H9 (cell line): ENCODE results near the gene ATG4D. TPM values are rescaled to one million over a fixed set of nuclear protein-coding genes. Genes with fewer than 3 reads are reported as not detected.
"Not testable (repeated sequence)": the region's sequence is repeated elsewhere in the genome, so short reads cannot be mapped to it uniquely, and the experiment has no call there.

Source experiments
- DNase-seq: peaks from one replicate; pipeline ENCODE4 v3.0.0-alpha.2; 2017
- H2AFZ ChIP-seq: one replicate; pipeline ENCODE4 v1.6.1; 2013; ENCODE audit warnings: mild to moderate bottlenecking, low read length, control low read depth, moderate library complexity
- H2AK5ac ChIP-seq: 2 replicates; pipeline ENCODE4 v1.6.1; 2013; ENCODE audit warnings: low read length, control low read depth, mixed read lengths; ENCODE audit not compliant: insufficient read length
- H2BK120ac ChIP-seq: one replicate; pipeline ENCODE4 v1.6.1; 2013; ENCODE audit warnings: low read depth, mild to moderate bottlenecking, low read length, control low read depth, inconsistent platforms; ENCODE audit not compliant: poor library complexity, severe bottlenecking
- H2BK12ac ChIP-seq: 2 replicates; pipeline ENCODE4 v1.6.1; 2013; ENCODE audit warnings: low read length, control low read depth, mixed read lengths, low read depth; ENCODE audit not compliant: insufficient read length
- H2BK15ac ChIP-seq: 2 replicates; pipeline ENCODE4 v1.6.1; 2013; ENCODE audit warnings: low read depth, low read length, control low read depth
- H2BK20ac ChIP-seq: one replicate; pipeline ENCODE4 v1.6.1; 2013; ENCODE audit warnings: low read depth, mild to moderate bottlenecking, low read length, control low read depth, inconsistent platforms; ENCODE audit not compliant: poor library complexity, severe bottlenecking
- H2BK5ac ChIP-seq: 2 replicates; pipeline ENCODE4 v1.6.1; 2013; ENCODE audit warnings: low read length, control low read depth, mixed read lengths; ENCODE audit not compliant: insufficient read length
- H3K14ac ChIP-seq: 2 replicates; pipeline ENCODE4 v1.6.1; 2013; ENCODE audit warnings: low read length, control low read depth; ENCODE audit not compliant: insufficient read depth
- H3K18ac ChIP-seq: 2 replicates; pipeline ENCODE4 v1.6.1; 2013; ENCODE audit warnings: low read depth, mild to moderate bottlenecking, mixed read lengths, low read length, control low read depth; ENCODE audit not compliant: insufficient read length
- H3K23ac ChIP-seq: 2 replicates; pipeline ENCODE4 v1.6.1; 2013; ENCODE audit warnings: low read length, control low read depth, mixed read lengths, low read depth; ENCODE audit not compliant: insufficient read length
- H3K23me2 ChIP-seq: 2 replicates; pipeline ENCODE4 v1.6.1; 2013; ENCODE audit warnings: low read depth, mild to moderate bottlenecking, mixed read lengths, low read length, control low read depth; ENCODE audit not compliant: insufficient read length, poor library complexity, severe bottlenecking
- H3K27ac ChIP-seq: 2 replicates; pipeline ENCODE4 v1.5.1; 2013; ENCODE audit warnings: low read length, control low read depth, mixed read lengths, low read depth; ENCODE audit not compliant: insufficient read length
- H3K27me3 ChIP-seq: 2 replicates; pipeline ENCODE4 v1.6.1; 2013; ENCODE audit warnings: low read length, control low read depth, inconsistent platforms; ENCODE audit not compliant: insufficient read depth
- H3K4ac ChIP-seq: 2 replicates; pipeline ENCODE4 v1.6.1; 2013; ENCODE audit warnings: low read depth, mild to moderate bottlenecking, control low read depth, inconsistent platforms, low read length, moderate library complexity
- H3K4me1 ChIP-seq: 2 replicates; pipeline ENCODE4 v1.6.1; 2013; ENCODE audit warnings: low read length, control low read depth, inconsistent platforms; ENCODE audit not compliant: insufficient read depth
- H3K4me2 ChIP-seq: 2 replicates; pipeline ENCODE4 v1.6.1; 2013; ENCODE audit warnings: low read length, control low read depth, mixed read lengths; ENCODE audit not compliant: insufficient read length, insufficient read depth
- H3K56ac ChIP-seq: 2 replicates; pipeline ENCODE4 v1.6.1; 2013; ENCODE audit warnings: low read depth, mild to moderate bottlenecking, mixed read lengths, low read length, control low read depth; ENCODE audit not compliant: insufficient read length
- H3K79me1 ChIP-seq: 2 replicates; pipeline ENCODE4 v1.6.1; 2013; ENCODE audit warnings: low read depth, mild to moderate bottlenecking, moderate library complexity, low read length, control low read depth, inconsistent platforms; ENCODE audit not compliant: insufficient read depth, poor library complexity, severe bottlenecking
- H3K79me2 ChIP-seq: 2 replicates; pipeline ENCODE4 v1.6.1; 2013; ENCODE audit warnings: low read length, control low read depth, inconsistent platforms; ENCODE audit not compliant: insufficient read depth
- H3K9ac ChIP-seq: 2 replicates; pipeline ENCODE4 v1.6.1; 2013; ENCODE audit warnings: low read length, control low read depth, mixed read lengths; ENCODE audit not compliant: insufficient read length; ENCODE audit errors: extremely low read depth
- H3K9me3 ChIP-seq: one replicate; pipeline ENCODE4 v1.6.1; 2013; ENCODE audit warnings: low read depth, low read length, inconsistent platforms; ENCODE audit not compliant: control insufficient read depth
- H3T11ph ChIP-seq: one replicate; pipeline ENCODE4 v1.6.1; 2013; ENCODE audit warnings: mild to moderate bottlenecking, low read length, control low read depth, inconsistent platforms
- H4K20me1 ChIP-seq: one replicate; pipeline ENCODE4 v1.6.1; 2013; ENCODE audit not compliant: control insufficient read depth, insufficient read length, insufficient read depth
- H4K5ac ChIP-seq: 2 replicates; pipeline ENCODE4 v1.6.1; 2013; ENCODE audit warnings: low read depth, mild to moderate bottlenecking, mixed read lengths, low read length, control low read depth; ENCODE audit not compliant: insufficient read length
- H4K8ac ChIP-seq: replicated peaks from 2 replicates; pipeline ENCODE4 v1.6.1; 2013; ENCODE audit warnings: low read length, control low read depth, mixed read lengths, low read depth; ENCODE audit not compliant: insufficient read length
- H4K91ac ChIP-seq: 2 replicates; pipeline ENCODE4 v1.6.1; 2013; ENCODE audit warnings: low read depth, mild to moderate bottlenecking, moderate library complexity, mixed read lengths, low read length, control low read depth; ENCODE audit not compliant: insufficient read length
- H3K27ac Mint-ChIP-seq, 3 experiments: 2 replicates in 2 of 3; 3 replicates in 1 of 3; pipeline ENCODE4 v1.8.0; 2020 to 2021; ENCODE audit warnings: mixed read lengths in 3 of 3, mild to moderate bottlenecking in 1 of 3, moderate library complexity in 1 of 3
- H3K27me3 Mint-ChIP-seq: 2 replicates; pipeline ENCODE4 v1.8.0; 2021; ENCODE audit warnings: low read depth, mild to moderate bottlenecking, moderate library complexity, mixed read lengths
- H3K36me3 Mint-ChIP-seq, 3 experiments: 2 replicates in 2 of 3; 3 replicates in 1 of 3; pipeline ENCODE4 v1.8.0; 2020 to 2021; ENCODE audit warnings: low read depth in 3 of 3, mixed read lengths in 3 of 3; ENCODE audit not compliant: insufficient read depth in 1 of 3
- H3K4me1 Mint-ChIP-seq, 2 experiments: 2 replicates each; pipeline ENCODE4 v1.8.0; 2020; ENCODE audit warnings: mixed read lengths in 2 of 2
- H3K4me3 Mint-ChIP-seq, 2 experiments: 2 replicates in 1 of 2; 3 replicates in 1 of 2; pipeline ENCODE4 v1.8.0; 2020 to 2021; ENCODE audit warnings: mild to moderate bottlenecking in 2 of 2, mixed read lengths in 2 of 2, moderate library complexity in 1 of 2
- H3K9me3 Mint-ChIP-seq, 2 experiments: 2 replicates in 1 of 2; 3 replicates in 1 of 2; pipeline ENCODE4 v1.8.0; 2020; ENCODE audit warnings: mild to moderate bottlenecking in 2 of 2, mixed read lengths in 2 of 2, moderate library complexity in 1 of 2
- WGBS: extraction: QIAGEN DNeasy Blood & Tissue Kit; methylation state at CpG from one replicate; pipeline ENCODE4 v1.1.7; 2013; ENCODE audit warnings: missing lambda C conversion rate, low lambda C conversion rate, mixed read lengths; ENCODE audit not compliant: insufficient read length; ENCODE audit errors: extremely low coverage; 5-methylcytosine and 5-hydroxymethylcytosine counted together
- total RNA-seq: library from RNA; stranded (reverse); gene quantifications from 2 replicates; pipeline ENCODE4 v1.2.1, GENCODE V29; 2021
- TF ChIP-seq, protein P1 (sequence below): fragments of 200-600 bp; sonication (generic); conservative IDR thresholded peaks from 3 replicates; pipeline ENCODE4 v1.8.0; 2021; ENCODE audit warnings: antibody characterized with exemption, mild to moderate bottlenecking

Gene ATG4D
- total RNA-seq, 1 experiment from 2014 or later, result 55.8 TPM

DNA sequence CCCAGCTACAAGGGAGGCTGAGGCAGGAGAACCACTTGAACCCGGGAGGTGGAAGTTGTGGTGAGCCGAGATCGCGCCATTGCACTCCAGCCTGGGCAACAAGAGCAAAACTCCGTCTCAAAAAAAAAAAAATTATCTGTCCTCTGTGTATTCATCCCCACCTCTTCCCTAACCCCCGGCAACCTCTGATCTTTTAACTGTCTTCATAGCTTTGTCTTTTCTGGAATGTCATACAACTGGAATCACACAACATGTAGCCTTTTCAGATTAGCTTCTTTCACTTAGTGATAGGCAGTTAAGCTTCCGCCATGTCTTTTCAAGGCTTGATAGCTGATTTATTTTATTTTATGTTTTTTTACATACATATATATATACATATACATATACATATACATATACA, 18.1 kb upstream of the ATG4D start:
- H2BK15ac ChIP-seq, result no peak overlapping the region
- TF ChIP-seq, protein P1, sequence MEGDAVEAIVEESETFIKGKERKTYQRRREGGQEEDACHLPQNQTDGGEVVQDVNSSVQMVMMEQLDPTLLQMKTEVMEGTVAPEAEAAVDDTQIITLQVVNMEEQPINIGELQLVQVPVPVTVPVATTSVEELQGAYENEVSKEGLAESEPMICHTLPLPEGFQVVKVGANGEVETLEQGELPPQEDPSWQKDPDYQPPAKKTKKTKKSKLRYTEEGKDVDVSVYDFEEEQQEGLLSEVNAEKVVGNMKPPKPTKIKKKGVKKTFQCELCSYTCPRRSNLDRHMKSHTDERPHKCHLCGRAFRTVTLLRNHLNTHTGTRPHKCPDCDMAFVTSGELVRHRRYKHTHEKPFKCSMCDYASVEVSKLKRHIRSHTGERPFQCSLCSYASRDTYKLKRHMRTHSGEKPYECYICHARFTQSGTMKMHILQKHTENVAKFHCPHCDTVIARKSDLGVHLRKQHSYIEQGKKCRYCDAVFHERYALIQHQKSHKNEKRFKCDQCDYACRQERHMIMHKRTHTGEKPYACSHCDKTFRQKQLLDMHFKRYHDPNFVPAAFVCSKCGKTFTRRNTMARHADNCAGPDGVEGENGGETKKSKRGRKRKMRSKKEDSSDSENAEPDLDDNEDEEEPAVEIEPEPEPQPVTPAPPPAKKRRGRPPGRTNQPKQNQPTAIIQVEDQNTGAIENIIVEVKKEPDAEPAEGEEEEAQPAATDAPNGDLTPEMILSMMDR, result no peak
- no peaks in the 10 kb centered on the region for H3K36me3 Mint-ChIP-seq

DNA sequence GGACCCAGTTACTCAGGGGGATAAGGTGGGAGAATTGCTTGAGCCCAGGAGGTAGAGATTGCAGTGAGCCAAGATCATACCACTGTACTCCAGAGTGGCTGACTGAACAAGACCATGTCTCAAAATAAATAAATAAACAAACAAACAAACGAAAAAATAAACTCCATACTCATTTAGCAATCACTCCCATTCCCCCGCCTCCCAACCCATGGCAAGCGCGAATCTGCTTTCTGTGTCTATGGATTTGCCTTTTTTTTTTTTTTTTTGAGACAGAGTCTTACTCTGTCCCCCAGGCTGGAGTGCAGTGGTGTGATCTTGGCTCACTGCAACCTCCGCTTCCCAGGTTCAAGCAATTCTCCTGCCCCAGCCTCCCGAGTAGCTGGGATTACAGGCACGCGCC, 16.8 kb upstream of the ATG4D start:
- H4K20me1 ChIP-seq, result not testable (repeated sequence)

More for the DNA sequence above, 18.1 kb upstream of the ATG4D start:
- Histone ChIP-seq H3K4ac (no peak overlapping the region), H3K14ac (no peak overlapping the region), H3K9ac (no peak overlapping the region), H2BK12ac (no peak overlapping the region), H2BK20ac (no peak overlapping the region), H3K56ac (no peak overlapping the region), H3K79me1 (no peaks in the 10 kb centered on the region), H4K5ac (no peak overlapping the region), H3K27ac (no peak overlapping the region), H3K79me2 (no peaks in the 10 kb centered on the region), H3K9me3 (no peaks in the 10 kb centered on the region), H3T11ph (no peak overlapping the region), H4K20me1 (no peaks in the 10 kb centered on the region), H3K4me1 (no peaks in the 10 kb centered on the region), H2BK120ac (no peak overlapping the region), H3K27me3 (no peaks in the 10 kb centered on the region), H4K91ac (no peak overlapping the region), H4K8ac (no peak overlapping the region), H2AFZ (no peak overlapping the region), H3K18ac (no peak overlapping the region), H3K23me2 (no peaks in the 10 kb centered on the region), H3K23ac (no peak overlapping the region), H3K4me2 (no peak overlapping the region), H2BK5ac (no peak overlapping the region), H2AK5ac (no peak overlapping the region)
- WGBS, result no CpG with 5 or more reads among the region's 7 CpGs
- H3K27me3 Mint-ChIP-seq, result peaks cover 3% of the 10 kb centered on the region
- DNase-seq, result no peak
- H3K27ac Mint-ChIP-seq, result no peak overlapping the region
- no peaks in the 10 kb centered on the region for H3K9me3 Mint-ChIP-seq
- no peak overlapping the region for H3K4me3 Mint-ChIP-seq
- H3K4me1 Mint-ChIP-seq, result no peaks in the 10 kb centered on the region

More for the DNA sequence above, 16.8 kb upstream of the ATG4D start:
- not testable (repeated sequence) for H2AK5ac ChIP-seq, DNase-seq, H3K27me3 Mint-ChIP-seq, H2BK120ac ChIP-seq, H3K4me2 ChIP-seq, H3K14ac ChIP-seq, H3K27me3 ChIP-seq, H4K91ac ChIP-seq, H3K23ac ChIP-seq, H4K8ac ChIP-seq, H3K79me1 ChIP-seq, H3K18ac ChIP-seq, H3K4me1 ChIP-seq, H2BK5ac ChIP-seq, H3K4me1 Mint-ChIP-seq, H2AFZ ChIP-seq, H3K56ac ChIP-seq, H2BK12ac ChIP-seq, H4K5ac ChIP-seq, H3K79me2 ChIP-seq, H3K4me3 Mint-ChIP-seq, H2BK20ac ChIP-seq, H3K9me3 ChIP-seq, H3K27ac Mint-ChIP-seq, H3K9ac ChIP-seq, H3K9me3 Mint-ChIP-seq, H2BK15ac ChIP-seq, H3T11ph ChIP-seq, H3K36me3 Mint-ChIP-seq, H3K4ac ChIP-seq, H3K23me2 ChIP-seq, H3K27ac ChIP-seq
- WGBS, result no CpG with 5 or more reads among the region's 8 CpGs
